Erythroblast (primary cell): Measurements from ENCODE around the gene KAZN.

Experiments used
- GATA1 ChIP-seq: IDR thresholded peaks from 2 replicates; pipeline ENCODE4 v1.6.1; 2011; ENCODE audit warnings: low read depth, mild to moderate bottlenecking, control low read depth, low read length, moderate library complexity
- POLR2A ChIP-seq: IDR thresholded peaks from 2 replicates; pipeline ENCODE4 v1.6.1; 2011; ENCODE audit warnings: mild to moderate bottlenecking, low read length

DNA sequence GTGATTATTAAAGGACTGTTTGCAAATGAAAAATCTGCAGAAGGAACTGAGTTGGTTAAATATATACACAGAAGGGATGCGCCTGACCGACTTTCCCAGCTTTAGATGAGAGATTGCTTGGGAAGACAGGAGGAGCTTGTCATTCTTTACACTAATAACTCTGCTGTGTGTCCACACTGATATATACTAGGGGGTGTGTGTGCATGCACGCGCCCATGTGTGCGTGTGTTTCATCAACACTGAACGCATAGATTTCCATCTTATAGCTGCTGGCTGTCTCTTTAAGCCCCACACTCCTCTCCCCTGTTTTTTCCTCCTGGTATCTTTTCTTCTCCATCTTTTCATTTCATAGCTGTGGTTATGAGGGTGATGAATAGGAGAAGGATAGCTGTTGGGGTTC lies 6.9 kb upstream of the KAZN start:
- no peak for TF ChIP-seq POLR2A
- TF ChIP-seq GATA1 = no peak
